ENCODE measurements around the gene ERMAP. TPM values are rescaled to one million over a fixed set of nuclear protein-coding genes. Genes with fewer than 3 reads are reported as not detected.

ERMAP gene
- total RNA-seq, 6 experiments from 2014 or later, result 8.9 to 12.3 (median 10.4) TPM

DNA sequence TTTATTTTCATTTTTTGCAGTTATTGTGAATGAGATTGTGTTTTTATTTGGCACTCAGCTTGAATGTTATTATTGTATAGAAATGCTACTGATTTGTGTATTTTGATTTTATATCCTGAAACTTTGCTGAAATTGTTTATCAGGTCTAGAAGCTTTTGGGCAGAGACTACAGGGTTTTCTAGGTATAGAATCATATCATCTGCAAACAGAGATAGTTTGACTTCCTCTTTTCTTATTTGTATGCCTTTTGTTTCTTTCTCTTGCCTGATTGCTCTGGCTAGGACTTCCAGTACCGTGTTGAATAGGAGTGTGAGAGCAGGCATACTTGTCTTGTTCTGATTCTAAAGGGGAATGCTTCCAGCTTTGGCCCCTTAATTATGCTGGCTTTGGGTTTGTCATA is 56.7 kb downstream of the ERMAP start:
- DNase-seq, result no peak
- Mint-ChIP-seq H3K4me1 (ENCODE audit: low read depth) (peaks cover 4% of the 10 kb centered on the region), H3K27me3 (ENCODE audit: insufficient read depth) (peaks cover 34% of the 10 kb centered on the region)

DNA sequence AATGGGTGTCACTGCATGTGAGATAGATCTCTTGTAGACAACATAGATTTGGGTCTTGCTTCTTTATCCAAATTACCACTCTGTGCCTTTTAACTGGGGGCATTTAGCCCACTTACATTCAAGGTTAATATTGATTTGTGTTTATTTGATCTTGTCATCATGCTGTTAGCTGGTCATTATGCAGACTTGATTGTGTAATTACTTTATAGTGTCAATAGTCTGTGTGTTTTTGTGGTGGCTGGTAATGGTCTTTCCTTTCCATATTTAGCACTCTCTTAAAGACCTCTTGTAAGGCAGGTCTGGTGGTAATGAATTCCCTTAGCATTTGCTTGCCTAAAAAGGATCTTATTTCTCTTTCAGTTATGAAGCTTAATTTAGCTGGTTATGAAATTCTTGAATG is 59.1 kb downstream of the ERMAP start:
- Mint-ChIP-seq H3K9me3 (no peaks in the 10 kb centered on the region; the same call in none of the 2 replicates), H3K27me3 (ENCODE audit: insufficient read depth) (peaks cover 25% of the 10 kb centered on the region)

More for the DNA sequence above, 56.7 kb downstream of the ERMAP start:
- Mint-ChIP-seq H3K9me3 (no peaks in the 10 kb centered on the region; the same call in none of the 2 replicates), H3K27ac (no peak overlapping the region), H3K36me3 (ENCODE audit: low read depth) (no peaks in the 10 kb centered on the region), H3K4me3 (no peak overlapping the region)
- TF ChIP-seq, protein P1, sequence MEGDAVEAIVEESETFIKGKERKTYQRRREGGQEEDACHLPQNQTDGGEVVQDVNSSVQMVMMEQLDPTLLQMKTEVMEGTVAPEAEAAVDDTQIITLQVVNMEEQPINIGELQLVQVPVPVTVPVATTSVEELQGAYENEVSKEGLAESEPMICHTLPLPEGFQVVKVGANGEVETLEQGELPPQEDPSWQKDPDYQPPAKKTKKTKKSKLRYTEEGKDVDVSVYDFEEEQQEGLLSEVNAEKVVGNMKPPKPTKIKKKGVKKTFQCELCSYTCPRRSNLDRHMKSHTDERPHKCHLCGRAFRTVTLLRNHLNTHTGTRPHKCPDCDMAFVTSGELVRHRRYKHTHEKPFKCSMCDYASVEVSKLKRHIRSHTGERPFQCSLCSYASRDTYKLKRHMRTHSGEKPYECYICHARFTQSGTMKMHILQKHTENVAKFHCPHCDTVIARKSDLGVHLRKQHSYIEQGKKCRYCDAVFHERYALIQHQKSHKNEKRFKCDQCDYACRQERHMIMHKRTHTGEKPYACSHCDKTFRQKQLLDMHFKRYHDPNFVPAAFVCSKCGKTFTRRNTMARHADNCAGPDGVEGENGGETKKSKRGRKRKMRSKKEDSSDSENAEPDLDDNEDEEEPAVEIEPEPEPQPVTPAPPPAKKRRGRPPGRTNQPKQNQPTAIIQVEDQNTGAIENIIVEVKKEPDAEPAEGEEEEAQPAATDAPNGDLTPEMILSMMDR (IDR thresholded peaks at IDR 0.05), result no peak

GRCh38 chr1:42877380-42877779 is 60.5 kb downstream of the ERMAP start:
- no peak overlapping the region for H3K4me3 Mint-ChIP-seq
- no peaks in the 10 kb centered on the region for H3K4me1 Mint-ChIP-seq (ENCODE audit: low read depth)
- no peaks in the 10 kb centered on the region; the same call in none of the 2 replicates for H3K9me3 Mint-ChIP-seq
- no peak overlapping the region for H3K27ac Mint-ChIP-seq
- H3K27me3 Mint-ChIP-seq (ENCODE audit: insufficient read depth), result peaks cover 27% of the 10 kb centered on the region
- no peaks in the 10 kb centered on the region for H3K36me3 Mint-ChIP-seq (ENCODE audit: low read depth)
- no peak for DNase-seq
- TF ChIP-seq, protein P1 (IDR thresholded peaks at IDR 0.05), result no peak

More for the DNA sequence above, 59.1 kb downstream of the ERMAP start:
- Mint-ChIP-seq H3K4me3 (no peak overlapping the region), H3K4me1 (ENCODE audit: low read depth) (no peaks in the 10 kb centered on the region), H3K36me3 (ENCODE audit: low read depth) (no peaks in the 10 kb centered on the region), H3K27ac (no peak overlapping the region)
- TF ChIP-seq, protein P1 (IDR thresholded peaks at IDR 0.05), result no peak
- DNase-seq, result no peak

DNA sequence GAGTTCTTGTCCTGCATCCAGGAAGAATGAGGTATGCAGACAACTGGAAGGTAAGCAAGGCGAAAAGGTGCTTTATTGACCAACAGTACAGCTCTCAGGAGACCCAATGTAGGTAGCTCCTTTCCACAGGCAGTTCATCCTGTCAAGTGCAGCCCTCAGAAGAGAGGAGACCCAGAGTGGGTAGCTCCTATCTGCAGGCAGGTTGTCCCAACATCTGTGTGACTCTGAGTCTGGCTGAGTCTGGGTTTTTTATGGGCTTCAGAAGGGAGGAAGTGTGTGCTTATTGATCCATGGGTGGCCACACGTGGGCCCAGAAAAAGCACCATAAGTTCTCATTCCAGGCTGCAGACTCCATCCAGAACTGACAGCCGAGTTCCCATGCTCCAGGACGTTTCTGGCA is 63.5 kb downstream of the ERMAP start:
- TF ChIP-seq, protein P1 (IDR thresholded peaks at IDR 0.05), result no peak
- Mint-ChIP-seq H3K27me3 (ENCODE audit: insufficient read depth) (peaks cover 28% of the 10 kb centered on the region), H3K4me1 (ENCODE audit: low read depth) (no peaks in the 10 kb centered on the region), H3K4me3 (no peak overlapping the region), H3K9me3 (no peaks in the 10 kb centered on the region), H3K27ac (no peak overlapping the region), H3K36me3 (ENCODE audit: low read depth) (no peaks in the 10 kb centered on the region)
- DNase-seq, result no peak

- no peaks in the 10 kb centered on the region for H3K36me3 Mint-ChIP-seq (ENCODE audit: low read depth)
- H3K27me3 Mint-ChIP-seq (ENCODE audit: insufficient read depth), result peaks cover 14% of the 10 kb centered on the region
- no peaks in the 10 kb centered on the region for H3K4me1 Mint-ChIP-seq (ENCODE audit: low read depth)
- no peak overlapping the region for H3K4me3 Mint-ChIP-seq
- TF ChIP-seq, protein P1 (IDR thresholded peaks at IDR 0.05), result no peak
- DNase-seq, result no peak
- no peak overlapping the region for H3K27ac Mint-ChIP-seq
- H3K9me3 Mint-ChIP-seq, result no peaks in the 10 kb centered on the region
Measured at GRCh38 chr1:42886046-42886739, 69.3 kb downstream of the ERMAP start.

All from HFFc6 (cell line).